Posterior vena cava (tissue), 2 donors: ENCODE measurements around the gene KCNJ1. TPM values are rescaled to one million over a fixed set of nuclear protein-coding genes. Genes with fewer than 3 reads are reported as not detected.

Experiments
- DNase-seq: peaks from one replicate; pipeline ENCODE4 v3.0.0-alpha.2; 2020; ENCODE audit warnings: low spot score
- intact Hi-C, 2 donors: fragments of 100-400 bp; cut with DNase I; formaldehyde crosslinking; loops; one replicate each; pipeline versions ENCODE4 v1.14.1 to v1.14.2; 2022 to 2023
- total RNA-seq, 2 donors: library from RNA; stranded (reverse); fragmentation: NEBNext Ultra II Directional; extraction: Animal tissue kit (Norgen Biotek cat#: 25700); gene quantifications; one replicate each; pipeline ENCODE4 v1.2.1, GENCODE V29; 2021
- donor health status: DM: yes; HTN: yes; CAD: no.
- donor health status: DM: yes; HTN: yes; CAD: no.

KCNJ1 gene
- total RNA-seq, 2 donors from 2014 or later = not detected

DNA sequence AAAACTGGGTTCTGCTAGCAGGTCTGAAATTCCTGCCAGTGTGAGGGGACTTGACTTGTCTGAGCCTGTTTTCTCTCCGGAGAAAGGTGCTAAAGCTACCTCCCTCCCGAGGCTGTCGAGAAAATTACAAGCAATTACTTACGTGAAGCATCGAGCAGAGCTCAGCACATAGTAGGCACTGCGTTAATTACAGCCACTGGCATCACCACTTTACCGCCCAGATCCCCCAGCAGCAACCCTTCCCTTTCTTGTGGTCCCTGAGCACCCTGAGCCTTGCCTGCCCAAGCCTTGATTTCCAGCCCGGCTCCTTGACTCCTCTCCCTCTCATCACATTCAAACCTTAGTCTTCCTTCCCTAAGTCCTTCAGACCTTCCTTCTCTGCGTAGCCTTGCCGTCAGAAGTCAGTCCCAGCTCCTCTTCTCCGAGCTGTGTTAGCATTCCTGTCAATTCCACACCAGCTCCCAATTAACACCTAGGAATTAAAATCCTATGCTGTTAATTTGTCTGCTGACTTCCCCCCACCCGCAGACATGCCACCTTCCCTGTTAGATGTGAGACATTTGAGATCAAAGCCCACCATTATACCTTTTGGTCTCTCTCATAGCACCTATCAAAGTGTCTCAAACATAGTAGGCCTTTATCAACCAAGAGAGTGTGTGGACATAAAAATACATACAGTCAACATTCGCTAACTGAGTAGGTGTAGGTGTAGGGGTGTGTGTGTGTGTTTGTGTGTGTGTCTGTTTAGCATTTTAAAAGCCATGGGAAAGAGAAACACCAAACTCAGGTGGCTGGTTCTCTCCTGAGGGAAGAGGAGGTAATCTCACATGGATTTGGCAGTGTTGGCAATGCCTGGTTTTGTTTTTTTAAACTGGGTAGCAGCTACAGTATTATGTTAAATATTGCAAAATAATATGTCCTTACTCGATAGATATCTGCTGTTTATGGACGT is 21.2 kb upstream of the KCNJ1 start:
- DNase-seq = no peak
- intact Hi-C loops = no loop called here

- DNase-seq = no peak
- intact Hi-C loops = no loop called here
Measured at GRCh38 chr11:128886406-128887124, 19.5 kb upstream of the KCNJ1 start.

DNA sequence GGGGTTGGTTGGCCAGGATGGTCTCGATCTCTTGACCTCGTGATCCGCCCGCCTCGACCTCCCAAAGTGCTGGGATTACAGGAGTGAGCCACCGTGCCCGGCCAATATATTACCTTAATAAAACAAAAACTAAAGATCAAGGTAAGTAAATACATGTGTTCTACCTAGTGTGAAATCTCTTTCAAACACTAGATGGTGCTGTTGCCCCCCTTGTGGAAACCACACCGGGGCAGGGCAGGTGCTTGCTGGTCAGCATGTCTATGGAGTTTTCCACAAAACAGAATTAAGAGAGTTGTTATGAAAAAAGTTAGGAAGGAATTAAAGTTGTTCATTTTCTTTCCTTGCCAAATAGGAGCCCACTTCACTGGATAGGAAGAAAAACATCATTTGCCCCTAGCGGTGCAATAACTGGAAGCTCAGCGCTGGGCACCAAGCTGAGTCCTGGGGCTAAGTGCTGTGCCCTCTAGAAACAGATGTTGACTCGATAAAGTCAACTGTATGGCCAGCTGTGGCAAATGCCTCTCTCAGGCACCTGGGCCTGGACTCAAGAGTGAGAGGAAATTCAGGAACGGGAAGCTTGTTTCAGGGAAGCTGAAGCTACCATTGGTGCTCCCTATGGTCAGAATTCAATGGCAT is 17.7 kb upstream of the KCNJ1 start:
- DNase-seq = no peak
- intact Hi-C loops = loop anchor here in 1 of 2 donors (1.0 kb wide), 1 partner anchor 72 kb away; no protein-coding TSS in a partner anchor

GRCh38 chr11:128884054-128884453 is 17.0 kb upstream of the KCNJ1 start:
- intact Hi-C loops = loop anchor here in 1 of 2 donors (1.0 kb wide), 1 partner anchor 73 kb away; no protein-coding TSS in a partner anchor
- no peak for DNase-seq

DNA sequence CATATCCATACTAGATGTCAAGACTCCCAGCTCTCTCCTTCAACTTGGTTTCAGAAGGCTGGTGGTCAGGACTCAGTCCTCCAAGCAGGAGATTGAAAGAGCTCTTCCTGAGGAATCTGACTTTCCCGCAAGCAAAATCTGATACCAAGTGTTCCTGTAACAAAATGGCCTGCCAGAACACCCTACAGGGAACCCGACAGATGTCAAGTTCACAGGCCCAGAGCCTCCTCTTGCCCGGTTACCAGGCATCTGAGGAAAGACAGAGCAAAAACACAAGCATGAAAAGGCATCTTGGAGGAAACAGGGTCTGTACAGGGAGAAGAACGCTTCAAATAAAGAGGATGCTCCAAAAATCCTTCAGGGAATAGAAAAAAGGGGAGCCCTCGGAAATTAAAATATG is 15.4 kb upstream of the KCNJ1 start:
- no peak for DNase-seq
- intact Hi-C loops = loop anchor here in 1 of 2 donors (2.0 kb wide), 1 partner anchor 74 kb away; no protein-coding TSS in a partner anchor

GRCh38 chr11:128881221-128881620 is 14.1 kb upstream of the KCNJ1 start:
- intact Hi-C loops = no loop called here
- no peak for DNase-seq

DNA sequence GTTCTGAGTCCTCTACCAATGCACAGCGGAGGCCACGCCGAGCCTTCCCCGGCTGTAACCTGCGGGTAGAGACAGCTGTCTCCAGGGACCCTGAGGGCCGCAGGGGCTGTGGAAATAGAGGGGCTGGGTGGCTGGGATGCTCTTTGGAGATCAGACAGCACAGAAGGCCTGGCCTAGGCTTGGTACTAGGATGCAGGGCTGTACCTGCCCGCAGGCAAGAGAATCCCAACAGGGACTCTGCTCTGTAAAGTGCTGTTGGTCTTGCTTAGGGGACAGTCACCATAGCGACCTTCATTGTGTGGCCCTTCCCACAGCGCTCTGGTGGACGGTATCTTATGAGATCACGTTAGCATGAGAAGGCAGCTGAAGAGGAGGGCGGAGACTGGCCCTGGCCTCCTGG is 12.7 kb upstream of the KCNJ1 start:
- intact Hi-C loops = no loop called here
- peak; percentile 56 for DNase-seq

GRCh38 chr11:128878455-128878854 is 11.4 kb upstream of the KCNJ1 start:
- DNase-seq = no peak

GRCh38 chr11:128877726-128878125 is 10.6 kb upstream of the KCNJ1 start:
- intact Hi-C loops = no loop called here

More at GRCh38 chr11:128878455-128878854, 11.4 kb upstream of the KCNJ1 start:
- intact Hi-C loops = no loop called here

GRCh38 chr11:128876133-128876650 is 9.1 kb upstream of the KCNJ1 start:
- no peak for DNase-seq
- intact Hi-C loops = no loop called here

More at GRCh38 chr11:128877726-128878125, 10.6 kb upstream of the KCNJ1 start:
- DNase-seq = no peak

- no peak for DNase-seq
- intact Hi-C loops = no loop called here
Measured at GRCh38 chr11:128874427-128874826, 7.3 kb upstream of the KCNJ1 start.

DNA sequence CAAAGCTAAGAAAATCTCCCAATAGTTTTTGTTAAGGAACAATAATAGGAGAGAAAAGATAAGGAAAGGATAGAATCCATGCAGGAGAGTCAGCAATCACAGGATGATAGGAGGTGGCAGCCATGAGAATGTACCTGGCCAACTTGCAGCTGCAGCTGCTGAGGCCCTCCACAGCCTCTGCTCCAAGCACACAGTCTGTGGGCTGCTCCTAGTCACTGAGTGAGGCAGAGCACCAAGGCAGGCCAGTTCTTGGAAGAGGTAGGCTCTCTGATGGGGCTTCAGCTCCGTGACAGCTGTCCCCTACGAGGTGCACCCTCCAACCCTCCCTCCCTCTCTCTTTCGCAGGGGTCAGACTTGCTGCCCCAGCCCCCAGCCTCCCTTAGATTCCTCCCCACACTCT is 5.5 kb upstream of the KCNJ1 start:
- DNase-seq = no peak
- intact Hi-C loops = no loop called here

GRCh38 chr11:128872094-128872493 is 5.0 kb upstream of the KCNJ1 start:
- intact Hi-C loops = no loop called here
- DNase-seq = no peak

- intact Hi-C loops = no loop called here
Measured at GRCh38 chr11:128871168-128871610, 4.1 kb upstream of the KCNJ1 start.

DNA sequence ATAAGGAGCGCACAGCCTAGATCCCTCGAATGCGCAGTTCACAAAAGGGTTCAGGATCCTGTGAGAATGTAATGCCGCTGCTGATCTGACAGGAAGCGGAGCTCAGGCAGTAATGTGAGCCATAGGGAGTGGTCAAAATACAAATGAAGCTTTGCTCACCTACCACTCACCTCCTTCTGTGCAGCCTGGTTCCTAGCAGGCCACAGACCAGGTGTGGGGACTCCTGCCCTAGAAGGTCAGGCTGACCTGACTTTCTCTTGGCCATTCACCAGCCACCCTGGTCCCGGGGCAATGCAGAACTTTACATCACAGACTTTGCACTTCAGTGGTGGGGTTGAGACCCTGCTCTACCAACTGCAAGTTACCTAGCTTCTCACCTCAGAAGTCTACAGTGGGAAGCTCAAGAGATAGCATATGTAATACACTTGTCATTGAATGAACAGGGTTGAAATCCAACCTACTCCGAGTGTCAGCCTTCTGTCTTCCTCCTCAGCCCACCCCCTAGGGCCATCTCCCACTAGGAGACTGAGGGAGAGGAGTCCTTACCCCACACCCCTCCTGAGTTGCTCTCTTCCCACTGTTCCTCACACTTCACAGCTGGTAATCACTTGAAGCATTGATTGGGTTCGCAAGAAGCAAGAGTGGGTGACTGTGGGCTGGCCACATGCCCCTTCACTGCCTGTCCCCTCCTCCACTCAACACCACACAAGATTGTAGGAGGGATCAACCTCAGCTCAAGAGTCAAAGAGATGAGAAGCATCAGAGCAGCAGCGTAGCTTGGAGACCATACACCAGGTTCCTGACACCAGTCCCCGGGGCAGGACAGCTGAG is 2.0 kb upstream of the KCNJ1 start:
- intact Hi-C loops = no loop called here
- DNase-seq = no peak

More at GRCh38 chr11:128871168-128871610, 4.1 kb upstream of the KCNJ1 start:
- no peak for DNase-seq

GRCh38 chr11:128865490-128865889 is 1.6 kb downstream of the KCNJ1 start:
- intact Hi-C loops = no loop called here
- no peak for DNase-seq

- DNase-seq = no peak
- intact Hi-C loops = no loop called here
Measured at GRCh38 chr11:128862908-128863660, 4.0 kb downstream of the KCNJ1 start.

DNA sequence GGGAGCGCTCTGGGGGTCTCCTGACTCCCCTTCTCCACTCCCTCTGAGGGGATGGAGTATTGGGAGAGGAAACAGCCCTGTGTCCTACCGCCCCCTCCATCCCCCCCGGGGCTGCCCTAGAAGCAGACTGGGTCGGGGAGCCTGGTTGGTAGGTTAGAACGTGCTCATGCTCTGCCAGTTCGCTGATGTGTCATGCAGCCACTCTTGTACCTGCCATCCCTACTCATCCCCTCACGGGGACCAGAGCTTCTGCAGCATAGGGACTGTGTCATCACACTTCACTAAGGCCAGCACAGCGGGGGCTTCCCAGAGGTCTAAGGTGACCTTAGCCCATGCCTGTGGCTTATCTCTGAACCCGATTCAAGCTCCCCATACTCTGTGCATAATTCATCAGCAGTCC is 4.7 kb downstream of the KCNJ1 start:
- no peak for DNase-seq
- intact Hi-C loops = no loop called here
